Adipocyte (in vitro differentiated cells): Measurements from ENCODE around the gene CXCL6.

Experiments used
- DNase-seq: peaks from one replicate; pipeline ENCODE4 v3.0.0-alpha.2; 2015; ENCODE audit warnings: low read depth
- H3K27me3 ChIP-seq: replicated peaks from 2 replicates; pipeline ENCODE4 v1.7.0; 2013; ENCODE audit warnings: mild to moderate bottlenecking, low read length, moderate library complexity; ENCODE audit not compliant: control insufficient read depth, insufficient read depth
- H3K36me3 ChIP-seq: 2 replicates; pipeline ENCODE4 v1.7.0; 2013; ENCODE audit warnings: low read length, mild to moderate bottlenecking, moderate library complexity; ENCODE audit not compliant: control insufficient read depth, insufficient read depth, severe bottlenecking
- H3K4me1 ChIP-seq: 2 replicates; pipeline ENCODE4 v1.7.0; 2013; ENCODE audit warnings: mild to moderate bottlenecking, low read length, moderate library complexity; ENCODE audit not compliant: control insufficient read depth, insufficient read depth
- H3K4me3 ChIP-seq: 2 replicates; pipeline ENCODE4 v1.7.0; 2013; ENCODE audit warnings: mild to moderate bottlenecking, low read length, moderate library complexity
- H3K9ac ChIP-seq: 2 replicates; pipeline ENCODE4 v1.7.0; 2013; ENCODE audit warnings: mild to moderate bottlenecking, low read length, moderate library complexity
- H3K9me3 ChIP-seq: 2 replicates; pipeline ENCODE4 v1.7.0; 2013; ENCODE audit warnings: mild to moderate bottlenecking, low read length, moderate library complexity; ENCODE audit not compliant: control insufficient read depth

The CXCL6 gene

GRCh38 chr4:73817341-73817740, 19.1 kb upstream of the CXCL6 start:
- Histone ChIP-seq H3K9ac (no peak overlapping the region), H3K27me3 (no peaks in the 10 kb centered on the region), H3K9me3 (no peaks in the 10 kb centered on the region), H3K4me1 (peaks cover 8% of the 10 kb centered on the region), H3K36me3 (no peaks in the 10 kb centered on the region), H3K4me3 (no peak overlapping the region)
- DNase-seq, result no peak

- no peaks in the 10 kb centered on the region for H3K27me3 ChIP-seq
- peaks cover 8% of the 10 kb centered on the region for H3K4me1 ChIP-seq
- no peak for DNase-seq
- no peak overlapping the region for H3K4me3 ChIP-seq
- H3K9ac ChIP-seq, result no peak overlapping the region
- H3K9me3 ChIP-seq, result no peaks in the 10 kb centered on the region
- no peaks in the 10 kb centered on the region for H3K36me3 ChIP-seq
These were observed 15.2 kb upstream of the CXCL6 start for GRCh38 chr4:73821325-73821724.

- H3K9ac ChIP-seq, result no peak overlapping the region
- DNase-seq, result no peak
- H3K9me3 ChIP-seq, result peaks cover under 1% of the 10 kb centered on the region
These were observed 14.1 kb upstream of the CXCL6 start for GRCh38 chr4:73822389-73822788.

GRCh38 chr4:73822812-73823504, 13.5 kb upstream of the CXCL6 start:
- Histone ChIP-seq H3K9ac (no peak overlapping the region), H3K4me3 (no peak overlapping the region), H3K9me3 (peaks cover 6% of the 10 kb centered on the region), H3K27me3 (no peaks in the 10 kb centered on the region), H3K36me3 (no peaks in the 10 kb centered on the region), H3K4me1 (peaks cover 3% of the 10 kb centered on the region)
- no peak for DNase-seq

More at GRCh38 chr4:73822389-73822788, 14.1 kb upstream of the CXCL6 start:
- peaks cover 3% of the 10 kb centered on the region for H3K4me1 ChIP-seq
- H3K36me3 ChIP-seq, result no peaks in the 10 kb centered on the region
- no peak overlapping the region for H3K4me3 ChIP-seq
- H3K27me3 ChIP-seq, result no peaks in the 10 kb centered on the region

- DNase-seq, result no peak
- H3K9me3 ChIP-seq, result peaks cover 6% of the 10 kb centered on the region
- no peaks in the 10 kb centered on the region for H3K36me3 ChIP-seq
- H3K9ac ChIP-seq, result no peak overlapping the region
- peaks cover 5% of the 10 kb centered on the region for H3K4me1 ChIP-seq
- no peaks in the 10 kb centered on the region for H3K27me3 ChIP-seq
- H3K4me3 ChIP-seq, result no peak overlapping the region
These were observed 12.7 kb upstream of the CXCL6 start for GRCh38 chr4:73823760-73824159.

- Histone ChIP-seq H3K9me3 (peaks cover 6% of the 10 kb centered on the region), H3K4me1 (peaks cover 28% of the 10 kb centered on the region), H3K36me3 (no peaks in the 10 kb centered on the region), H3K27me3 (no peaks in the 10 kb centered on the region), H3K4me3 (no peak overlapping the region), H3K9ac (no peak overlapping the region)
- no peak for DNase-seq
These were observed 7.5 kb upstream of the CXCL6 start for GRCh38 chr4:73828956-73829355.

GRCh38 chr4:73831569-73831968, 4.9 kb upstream of the CXCL6 start:
- DNase-seq, result no peak
- Histone ChIP-seq H3K4me3 (no peak overlapping the region), H3K36me3 (no peaks in the 10 kb centered on the region), H3K9me3 (peaks cover 6% of the 10 kb centered on the region), H3K9ac (no peak overlapping the region), H3K4me1 (peaks cover 28% of the 10 kb centered on the region), H3K27me3 (no peaks in the 10 kb centered on the region)

- DNase-seq, result no peak
These were observed 3.7 kb upstream of the CXCL6 start for GRCh38 chr4:73832651-73833237.

GRCh38 chr4:73839071-73839470, 2.6 kb downstream of the CXCL6 start:
- Histone ChIP-seq H3K9me3 (no peaks in the 10 kb centered on the region), H3K4me3 (no peak overlapping the region), H3K4me1 (peaks cover 17% of the 10 kb centered on the region), H3K36me3 (no peaks in the 10 kb centered on the region), H3K9ac (no peak overlapping the region), H3K27me3 (no peaks in the 10 kb centered on the region)
- no peak for DNase-seq

More at GRCh38 chr4:73832651-73833237, 3.7 kb upstream of the CXCL6 start:
- Histone ChIP-seq H3K27me3 (no peaks in the 10 kb centered on the region), H3K9ac (no peak overlapping the region), H3K36me3 (no peaks in the 10 kb centered on the region), H3K9me3 (peaks cover 2% of the 10 kb centered on the region), H3K4me1 (peaks cover 36% of the 10 kb centered on the region), H3K4me3 (no peak overlapping the region)

- no peaks in the 10 kb centered on the region for H3K9me3 ChIP-seq
- peaks cover 23% of the 10 kb centered on the region for H3K4me1 ChIP-seq
- no peaks in the 10 kb centered on the region for H3K36me3 ChIP-seq
- H3K9ac ChIP-seq, result no peak overlapping the region
- H3K27me3 ChIP-seq, result no peaks in the 10 kb centered on the region
- no peak for DNase-seq
- no peak overlapping the region for H3K4me3 ChIP-seq
These were observed 3.2 kb downstream of the CXCL6 start for GRCh38 chr4:73839715-73840114.

- Histone ChIP-seq H3K36me3 (no peaks in the 10 kb centered on the region), H3K4me1 (peaks cover 25% of the 10 kb centered on the region), H3K9me3 (no peaks in the 10 kb centered on the region), H3K27me3 (no peaks in the 10 kb centered on the region), H3K4me3 (no peak overlapping the region), H3K9ac (no peak overlapping the region)
- DNase-seq, result no peak
These were observed 4.9 kb downstream of the CXCL6 start for GRCh38 chr4:73841243-73841925.
